OCI-LY7 (cell line): Measurements from ENCODE around the gene SLC2A4RG.

Source experiments
- EZH2phosphoT487 ChIP-seq: fragments of 200-600 bp; sonication (generic); IDR thresholded peaks from 2 replicates; pipeline ENCODE4 v1.6.1; 2018; ENCODE audit warnings: low read depth, borderline replicate concordance, mild to moderate bottlenecking, mixed run types, antibody characterized with exemption, low read length, moderate library complexity, mixed read lengths
- TF ChIP-seq, protein P1 (sequence below): fragments of 200-600 bp; sonication (generic); conservative IDR thresholded peaks from 2 replicates; pipeline ENCODE4 v1.5.1; 2014; ENCODE audit warnings: mild to moderate bottlenecking, antibody characterized with exemption, low read length, moderate library complexity, mixed read lengths

GRCh38 chr20:63753381-63753780, 13.8 kb downstream of the SLC2A4RG start:
- TF ChIP-seq, protein P1, sequence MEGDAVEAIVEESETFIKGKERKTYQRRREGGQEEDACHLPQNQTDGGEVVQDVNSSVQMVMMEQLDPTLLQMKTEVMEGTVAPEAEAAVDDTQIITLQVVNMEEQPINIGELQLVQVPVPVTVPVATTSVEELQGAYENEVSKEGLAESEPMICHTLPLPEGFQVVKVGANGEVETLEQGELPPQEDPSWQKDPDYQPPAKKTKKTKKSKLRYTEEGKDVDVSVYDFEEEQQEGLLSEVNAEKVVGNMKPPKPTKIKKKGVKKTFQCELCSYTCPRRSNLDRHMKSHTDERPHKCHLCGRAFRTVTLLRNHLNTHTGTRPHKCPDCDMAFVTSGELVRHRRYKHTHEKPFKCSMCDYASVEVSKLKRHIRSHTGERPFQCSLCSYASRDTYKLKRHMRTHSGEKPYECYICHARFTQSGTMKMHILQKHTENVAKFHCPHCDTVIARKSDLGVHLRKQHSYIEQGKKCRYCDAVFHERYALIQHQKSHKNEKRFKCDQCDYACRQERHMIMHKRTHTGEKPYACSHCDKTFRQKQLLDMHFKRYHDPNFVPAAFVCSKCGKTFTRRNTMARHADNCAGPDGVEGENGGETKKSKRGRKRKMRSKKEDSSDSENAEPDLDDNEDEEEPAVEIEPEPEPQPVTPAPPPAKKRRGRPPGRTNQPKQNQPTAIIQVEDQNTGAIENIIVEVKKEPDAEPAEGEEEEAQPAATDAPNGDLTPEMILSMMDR, result no peak
- no peak for TF ChIP-seq EZH2phosphoT487
